ENCODE measurements around the gene HTN3.

GRCh38 chr4:70000711-70001110, 27.5 kb upstream of the HTN3 start:
- no peak for TF ChIP-seq CTCF (IDR thresholded peaks at IDR 0.05)
- no peak for TF ChIP-seq POLR2A (IDR thresholded peaks at IDR 0.05)

Data from thyroid gland (tissue), 4 donors.